Vagina (tissue), 2 donors: ENCODE measurements around the gene ANTXR1. TPM values are rescaled to one million over a fixed set of nuclear protein-coding genes. Genes with fewer than 3 reads are reported as not detected.
A peak's percentile ranks its signal among the peaks of the same experiment; 100 is the strongest.

ENCODE experiments used
- DNase-seq, 2 donors: peaks; one replicate each; pipeline ENCODE4 v3.0.0-alpha.2; 2017; ENCODE audit errors: extremely low spot score in 2 of 2
- H3K27ac ChIP-seq: fragments of 200-600 bp; sonication (generic); one replicate; pipeline ENCODE4 v1.5.1; 2019
- H3K27me3 ChIP-seq: fragments of 200-600 bp; sonication (generic); one replicate; pipeline ENCODE4 v1.5.1; 2019
- H3K36me3 ChIP-seq, 2 donors: fragments of 200-600 bp; sonication (generic); one replicate each; pipeline ENCODE4 v1.5.1; 2017 to 2019
- H3K4me1 ChIP-seq: fragments of 200-600 bp; sonication (generic); one replicate; pipeline ENCODE4 v1.5.1; 2019
- H3K4me3 ChIP-seq, 2 donors: fragments of 200-600 bp; sonication (generic); 1 replicate in 1 of 2; 2 replicates in 1 of 2; pipeline ENCODE4 v1.5.1; 2016 to 2019
- H3K9me3 ChIP-seq: fragments of 200-600 bp; sonication (generic); one replicate; pipeline ENCODE4 v1.5.1; 2019
- CTCF ChIP-seq, 3 experiments: fragments of 450-650 bp in 2 of 3; fragments of 200-600 bp in 1 of 3; sonication (generic) in 1 of 3; IDR thresholded peaks; one replicate each; pipeline ENCODE4 v1.5.1; 2017 to 2019; ENCODE audit warnings: antibody characterized with exemption in 3 of 3, mild to moderate bottlenecking in 2 of 3, moderate library complexity in 2 of 3
- POLR2A ChIP-seq, 2 donors: fragments of 450-650 bp; IDR thresholded peaks; one replicate each; pipeline ENCODE4 v1.6.1; 2017; ENCODE audit warnings: antibody characterized with exemption in 2 of 2, mild to moderate bottlenecking in 2 of 2, moderate library complexity in 2 of 2
- POLR2AphosphoS5 ChIP-seq, 2 donors: sonication (generic); formaldehyde crosslinking; IDR thresholded peaks; one replicate each; pipeline ENCODE4 v1.9.0; 2017; ENCODE audit warnings: antibody characterized with exemption in 2 of 2, mild to moderate bottlenecking in 2 of 2, low read depth in 1 of 2; ENCODE audit not compliant: insufficient read depth in 1 of 2
- intact Hi-C: fragments of 100-400 bp; cut with DNase I; formaldehyde crosslinking; loops from one replicate; pipeline ENCODE4 v1.15.1; 2023
- total RNA-seq: library from RNA; depleted of rRNA; stranded (reverse); fragments of >200 nt; gene quantifications from one replicate; pipeline ENCODE4 v1.2.3, GENCODE V29; 2016

Gene ANTXR1
- total RNA-seq, 1 donor from 2014 or later = 102 TPM

GRCh38 chr2:69022548-69022947 lies 9.6 kb downstream of the ANTXR1 start:
- H3K4me1 ChIP-seq = peaks cover 69% of the 10 kb centered on the region
- no peaks in the 10 kb centered on the region for H3K36me3 ChIP-seq
- H3K9me3 ChIP-seq = no peaks in the 10 kb centered on the region
- intact Hi-C loops = no loop called here
- no peak overlapping the region for H3K4me3 ChIP-seq
- peak in 1 of 2 donors; percentile 81 for DNase-seq
- H3K27me3 ChIP-seq = no peaks in the 10 kb centered on the region
- H3K27ac ChIP-seq = no peak overlapping the region
- TF ChIP-seq POLR2A (IDR thresholded peaks at IDR 0.05) (no peak), CTCF (IDR thresholded peaks at IDR 0.05) (no peak), POLR2AphosphoS5 (IDR thresholded peaks at IDR 0.05; ENCODE audit: insufficient read depth in 1 of 2, low read depth in 1 of 2) (peak in 1 of 2 donors; percentile 82)

- Histone ChIP-seq H3K4me3 (no peak overlapping the region), H3K27me3 (no peaks in the 10 kb centered on the region), H3K9me3 (no peaks in the 10 kb centered on the region), H3K27ac (no peak overlapping the region), H3K36me3 (no peaks in the 10 kb centered on the region), H3K4me1 (peaks cover 62% of the 10 kb centered on the region)
- TF ChIP-seq POLR2A (IDR thresholded peaks at IDR 0.05) (no peak), CTCF (IDR thresholded peaks at IDR 0.05) (no peak), POLR2AphosphoS5 (IDR thresholded peaks at IDR 0.05; ENCODE audit: insufficient read depth in 1 of 2, low read depth in 1 of 2) (no peak)
- DNase-seq = no peak
- intact Hi-C loops = no loop called here
Observed at GRCh38 chr2:69023236-69023635, 10.3 kb downstream of the ANTXR1 start.

- H3K27ac ChIP-seq = no peak overlapping the region
- intact Hi-C loops = no loop called here
Observed at GRCh38 chr2:69026026-69026425, 13.0 kb downstream of the ANTXR1 start.

GRCh38 chr2:69026691-69027459 lies 13.9 kb downstream of the ANTXR1 start:
- no peak for TF ChIP-seq POLR2AphosphoS5 (IDR thresholded peaks at IDR 0.05; ENCODE audit: insufficient read depth in 1 of 2, low read depth in 1 of 2)
- no peak for TF ChIP-seq POLR2A (IDR thresholded peaks at IDR 0.05)
- no peak for TF ChIP-seq CTCF (IDR thresholded peaks at IDR 0.05)
- intact Hi-C loops = no loop called here
- peaks cover 46% of the 10 kb centered on the region for H3K4me1 ChIP-seq
- peak in 1 of 2 donors; percentile 84 for DNase-seq
- H3K4me3 ChIP-seq = no peak overlapping the region
- no peaks in the 10 kb centered on the region for H3K9me3 ChIP-seq
- H3K27me3 ChIP-seq = no peaks in the 10 kb centered on the region
- no peaks in the 10 kb centered on the region for H3K36me3 ChIP-seq
- H3K27ac ChIP-seq = no peak overlapping the region

More at GRCh38 chr2:69026026-69026425, 13.0 kb downstream of the ANTXR1 start:
- Histone ChIP-seq H3K4me1 (peaks cover 44% of the 10 kb centered on the region), H3K9me3 (no peaks in the 10 kb centered on the region), H3K4me3 (no peak overlapping the region), H3K27me3 (no peaks in the 10 kb centered on the region), H3K36me3 (no peaks in the 10 kb centered on the region)
- TF ChIP-seq CTCF (IDR thresholded peaks at IDR 0.05) (peak in 1 of 3 experiments; percentile 31), POLR2A (IDR thresholded peaks at IDR 0.05) (no peak)
- DNase-seq = no peak

GRCh38 chr2:69030800-69031428 lies 17.9 kb downstream of the ANTXR1 start:
- Histone ChIP-seq H3K36me3 (no peaks in the 10 kb centered on the region), H3K4me3 (no peak overlapping the region), H3K9me3 (no peaks in the 10 kb centered on the region), H3K27ac (no peak overlapping the region), H3K4me1 (peaks cover 42% of the 10 kb centered on the region), H3K27me3 (no peaks in the 10 kb centered on the region)
- intact Hi-C loops = no loop called here
- peak in 1 of 2 donors; percentile 49 for DNase-seq
- TF ChIP-seq POLR2A (IDR thresholded peaks at IDR 0.05) (no peak), POLR2AphosphoS5 (IDR thresholded peaks at IDR 0.05; ENCODE audit: insufficient read depth in 1 of 2, low read depth in 1 of 2) (no peak), CTCF (IDR thresholded peaks at IDR 0.05) (no peak)
